ENCODE results near the gene GNG13. TPM values are rescaled to one million over a fixed set of nuclear protein-coding genes. Genes with fewer than 3 reads are reported as not detected.
A peak's percentile ranks its signal among the peaks of the same experiment; 100 is the strongest.

Gene GNG13
- total and polyA plus RNA-seq, 9 of the 15 experiments (the other 6 are each of a cell fraction or from before 2014, with no cell fraction given) = not detected

DNA sequence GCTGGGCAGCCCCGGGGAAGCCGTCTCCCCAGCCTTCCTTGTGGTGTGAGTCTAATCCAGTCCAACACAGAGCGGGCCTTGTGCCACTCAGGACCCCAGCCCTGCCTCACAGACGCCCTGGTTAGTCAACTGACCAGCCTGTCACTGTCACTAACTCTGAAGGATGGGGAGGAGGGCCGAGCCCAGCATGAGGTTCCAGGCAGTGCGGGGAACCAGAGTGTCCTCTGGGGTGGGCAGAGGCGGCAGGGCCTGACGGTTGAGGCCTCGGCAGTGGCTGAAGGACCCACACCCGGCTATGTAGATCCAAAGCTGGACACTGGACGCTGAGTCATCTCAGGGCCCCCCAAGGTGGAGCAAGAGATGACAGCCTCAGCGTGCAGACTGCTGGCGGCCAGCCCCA lies 21.0 kb downstream of the GNG13 start (continued):
- TF ChIP-seq MNT (conservative IDR thresholded peaks at IDR 0.05) (no peak), CCNT2 (IDR thresholded peaks at IDR 0.05; ENCODE audit: borderline replicate concordance, extremely low read depth, insufficient read length, low read depth, low read length) (no peak), MYNN (IDR thresholded peaks at IDR 0.05) (no peak), MYNN (CRISPR knock-in tag; IDR thresholded peaks at IDR 0.05) (no peak), SMAD3 (CRISPR knock-in tag; conservative IDR thresholded peaks at IDR 0.05) (no peak), ZNF444 (CRISPR knock-in tag; IDR thresholded peaks at IDR 0.05) (no peak), ZNF3 (CRISPR knock-in tag; IDR thresholded peaks at IDR 0.05) (no peak), TARDBP (IDR thresholded peaks at IDR 0.05) (no peak), NCOA1 (IDR thresholded peaks at IDR 0.05; ENCODE audit: low read depth) (no peak), TAF7 (tag; IDR thresholded peaks at IDR 0.05) (no peak)

DNA sequence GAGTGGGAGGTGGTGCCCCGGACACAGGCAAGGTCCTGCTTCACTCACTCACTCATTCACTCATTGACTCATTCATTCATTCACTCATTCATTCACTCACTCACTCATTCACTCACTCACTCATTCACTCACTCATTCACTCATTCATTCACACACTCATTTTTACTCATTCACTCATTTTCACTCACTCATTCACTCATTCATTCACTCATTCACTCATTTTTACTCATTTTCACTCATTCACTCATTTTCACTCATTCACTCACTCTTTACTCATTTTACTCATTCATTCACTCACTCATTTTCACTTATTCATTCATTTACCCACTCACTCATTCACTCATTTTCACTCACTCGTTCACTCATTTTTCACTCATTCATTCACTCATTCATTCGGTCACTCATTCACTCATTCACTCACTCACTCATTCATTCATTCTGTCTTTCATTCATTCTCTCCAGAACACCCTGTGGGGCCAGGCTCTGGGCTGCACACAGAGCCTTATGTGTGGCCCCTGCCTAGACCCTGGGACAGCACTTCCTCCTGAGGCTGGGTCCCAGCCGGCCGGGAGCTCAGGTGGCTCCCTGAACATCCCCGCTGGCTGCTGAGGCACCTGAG lies 21.5 kb downstream of the GNG13 start:
- no TSS peak for BruUV-seq (replicated peaks)
- Histone ChIP-seq H3K27me3 (ENCODE audit: control insufficient read depth in 2 of 2, insufficient read depth in 2 of 2, low read length in 2 of 2) (peaks cover 0 to 11% of the 10 kb centered on the region in 2 experiments; a peak in 2 of 5 replicates), H3K4me3 (no peak overlapping the region), H3K9me3 (replicated peaks; ENCODE audit: control insufficient read depth, insufficient read depth, low read depth, low read length) (no peaks in the 10 kb centered on the region), H3K79me2 (ENCODE audit: control insufficient read depth, insufficient read depth, low read length) (no peaks in the 10 kb centered on the region), H3K4me2 (ENCODE audit: insufficient read depth, low read length) (no peak overlapping the region), H3K9me1 (ENCODE audit: control insufficient read depth, insufficient read depth, low read length) (peaks cover 2% of the 10 kb centered on the region), H2AFZ (ENCODE audit: low read depth, low read length) (no peak overlapping the region), H3K9ac (ENCODE audit: insufficient read depth in 1 of 2, low read depth in 2 of 2, low read length in 2 of 2) (peak overlapping the region in 1 of 2 experiments; percentile 48; a peak in 1 of 4 replicates), H3K27ac (ENCODE audit: extremely low read depth, low read depth, low read length) (no peak overlapping the region), H4K20me1 (replicated peaks; ENCODE audit: control insufficient read depth, insufficient read depth, low read length) (peaks cover 10% of the 10 kb centered on the region), H3K36me3 (ENCODE audit: control insufficient read depth, insufficient read depth, low read length) (no peaks in the 10 kb centered on the region), H3K4me1 (replicated peaks in 1 of 2; ENCODE audit: control insufficient read depth in 2 of 2, insufficient read depth in 2 of 2, low read length in 2 of 2) (peaks cover 5 to 76% of the 10 kb centered on the region in 2 experiments; a peak in 3 of 5 replicates)
- in situ Hi-C loops (cut with MboI) (no loop called here), intact Hi-C loops (cut with micrococcal nuclease) (no loop called here)
- FAIRE-seq (no peak), ATAC-seq (no peak), DNase-seq (ENCODE audit: extremely low read depth in 1 of 4, low spot score in 3 of 4) (no peak)
- 33% methylated on average over 6 of the region's 6 CpGs for WGBS (ENCODE audit: insufficient coverage, low coverage, missing lambda C conversion rate)
- ChIA-PET CTCF (ENCODE audit: low intra/inter-chr PET ratio) (no interaction called here), POLR2A (no interaction called here)
- TF ChIP-seq ARNT (IDR thresholded peaks at IDR 0.05) = 0 out of 4 replicates have a peak, but pooled peaks of 1 of the 2 experiments have one; percentile 39
- peak; percentile 32 to 64; a peak in 1 of 4 replicates for TF ChIP-seq MLLT1 (IDR thresholded peaks at IDR 0.05)
- peak; percentile 64 for TF ChIP-seq NKRF (IDR thresholded peaks at IDR 0.05; ENCODE audit: borderline replicate concordance)
- TF ChIP-seq LARP7 (IDR thresholded peaks at IDR 0.05) = peak; percentile 48; the same call in 1 of the 2 replicates
- TF ChIP-seq CSDE1 (IDR thresholded peaks at IDR 0.05) = 0 out of 4 replicates have a peak, but pooled peaks of 1 of the 2 experiments have one; percentile 25
- TF ChIP-seq CREB1 (IDR thresholded peaks at IDR 0.05) = no peak
- no peak for TF ChIP-seq CREB1 (CRISPR knock-in tag; IDR thresholded peaks at IDR 0.05)
- TF ChIP-seq OTX1 (CRISPR knock-in tag; IDR thresholded peaks at IDR 0.05) = 0 out of 2 replicates have a peak, but pooled peaks have one; percentile 2

Measured in K562 (cell line).